22Rv1 (cell line): Measurements from ENCODE around the gene ASXL1.
"Not testable (repeated sequence)": the region's sequence is repeated elsewhere in the genome, so short reads cannot be mapped to it uniquely, and the experiment has no call there.

Experiments
- H3K27ac ChIP-seq: fragments of 450-650 bp; 2 replicates; pipeline ENCODE4 v1.5.1; 2017
- CTCF ChIP-seq: fragments of 450-650 bp; IDR thresholded peaks from 2 replicates; pipeline ENCODE4 v1.5.1; 2017; ENCODE audit warnings: mild to moderate bottlenecking
- ZFX ChIP-seq: fragments of 450-650 bp; IDR thresholded peaks from 2 replicates; pipeline ENCODE4 v1.6.1; 2017; ENCODE audit warnings: antibody characterized with exemption, borderline replicate concordance

The ASXL1 gene

GRCh38 chr20:32397567-32398084, 39.5 kb downstream of the ASXL1 start:
- H3K27ac ChIP-seq, result no peak overlapping the region
- TF ChIP-seq CTCF, result no peak
- TF ChIP-seq ZFX, result no peak

GRCh38 chr20:32400476-32400875, 42.3 kb downstream of the ASXL1 start:
- H3K27ac ChIP-seq, result no peak overlapping the region
- no peak for TF ChIP-seq ZFX
- no peak for TF ChIP-seq CTCF

- no peak overlapping the region for H3K27ac ChIP-seq
- no peak for TF ChIP-seq CTCF
- TF ChIP-seq ZFX, result no peak
These were observed 45.9 kb downstream of the ASXL1 start for GRCh38 chr20:32404017-32404416.

- no peak overlapping the region for H3K27ac ChIP-seq
- TF ChIP-seq ZFX (no peak), CTCF (no peak)
These were observed 48.6 kb downstream of the ASXL1 start for GRCh38 chr20:32406701-32407100.

GRCh38 chr20:32407131-32407750, 49.1 kb downstream of the ASXL1 start:
- H3K27ac ChIP-seq, result not testable (repeated sequence)

GRCh38 chr20:32411955-32412706, 54.0 kb downstream of the ASXL1 start:
- TF ChIP-seq ZFX (no peak), CTCF (no peak)

GRCh38 chr20:32415494-32415893, 57.4 kb downstream of the ASXL1 start:
- TF ChIP-seq ZFX, result no peak
- TF ChIP-seq CTCF, result no peak
- no peak overlapping the region for H3K27ac ChIP-seq

More at GRCh38 chr20:32411955-32412706, 54.0 kb downstream of the ASXL1 start:
- H3K27ac ChIP-seq, result no peak overlapping the region
